ENCODE data around the gene RAD23A.
"Not testable (repeated sequence)": the region's sequence is repeated elsewhere in the genome, so short reads cannot be mapped to it uniquely, and the experiment has no call there.

- TF ChIP-seq EP300 (IDR thresholded peaks at IDR 0.05); USF2 (IDR thresholded peaks at IDR 0.05); HDAC2 (IDR thresholded peaks at IDR 0.05); RCOR1 (IDR thresholded peaks at IDR 0.05; ENCODE audit: low read depth, low read length); CTCF (IDR thresholded peaks at IDR 0.05): not testable (repeated sequence)
These were observed 29.8 kb upstream of the RAD23A start for GRCh38 chr19:12915860-12916259.

All from A549 (cell line).